GM19324 (cell line): ENCODE results near the gene CYB5B.

ENCODE experiments used
- ATAC-seq: cut with Tn5 transposase; IDR thresholded peaks from one replicate; pipeline ENCODE4 v1.9.1; 2021; ENCODE audit warnings: mild to moderate bottlenecking, moderate library complexity; ENCODE audit not compliant: unreplicated experiment, low FRiP score

CYB5B gene, protein sequence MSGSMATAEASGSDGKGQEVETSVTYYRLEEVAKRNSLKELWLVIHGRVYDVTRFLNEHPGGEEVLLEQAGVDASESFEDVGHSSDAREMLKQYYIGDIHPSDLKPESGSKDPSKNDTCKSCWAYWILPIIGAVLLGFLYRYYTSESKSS

DNA sequence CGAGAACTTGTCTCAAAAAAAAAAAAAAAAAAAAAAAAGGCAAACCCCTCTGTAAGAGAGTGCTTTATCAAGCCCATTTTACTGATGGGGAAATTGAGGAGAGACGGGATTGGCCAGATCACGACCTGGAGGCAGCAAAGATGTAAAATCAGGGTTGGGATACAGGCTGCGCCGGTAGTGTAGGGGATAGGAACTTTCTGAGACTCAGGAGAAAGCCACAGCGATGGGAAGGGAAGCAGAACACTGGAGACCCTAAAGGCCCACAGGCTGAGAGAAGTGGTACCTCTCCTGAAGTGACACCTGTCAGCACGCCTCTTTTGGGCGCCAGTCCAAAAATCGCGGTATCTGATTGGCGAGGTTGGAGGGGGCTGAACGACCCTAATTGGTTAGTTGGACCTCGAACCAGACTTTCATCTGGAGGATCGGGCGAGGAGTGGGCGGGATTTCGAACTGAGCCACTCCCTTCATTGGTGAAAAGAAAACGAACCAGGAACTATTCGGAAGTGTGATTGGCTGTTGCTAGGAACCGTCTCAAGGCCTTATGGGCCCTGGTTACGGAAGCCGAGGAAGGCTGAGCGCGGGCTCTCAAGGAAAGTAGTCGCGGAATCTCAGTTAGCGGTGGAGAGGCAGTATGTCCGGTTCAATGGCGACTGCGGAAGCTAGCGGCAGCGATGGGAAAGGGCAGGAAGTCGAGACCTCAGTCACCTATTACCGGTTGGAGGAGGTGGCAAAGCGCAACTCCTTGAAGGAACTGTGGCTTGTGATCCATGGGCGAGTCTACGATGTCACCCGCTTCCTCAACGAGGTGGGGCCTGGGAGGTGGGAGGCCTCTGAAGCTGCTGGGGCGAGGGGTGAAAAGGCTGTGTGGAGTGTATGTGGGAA lies at the start of gene CYB5B:
Gene CYB5B (plus strand): TSS at position 567 of the 882 bp plus-strand sequence. CDS start 65 bp downstream, at position 632.
- ATAC-seq, result peak; percentile 96

DNA sequence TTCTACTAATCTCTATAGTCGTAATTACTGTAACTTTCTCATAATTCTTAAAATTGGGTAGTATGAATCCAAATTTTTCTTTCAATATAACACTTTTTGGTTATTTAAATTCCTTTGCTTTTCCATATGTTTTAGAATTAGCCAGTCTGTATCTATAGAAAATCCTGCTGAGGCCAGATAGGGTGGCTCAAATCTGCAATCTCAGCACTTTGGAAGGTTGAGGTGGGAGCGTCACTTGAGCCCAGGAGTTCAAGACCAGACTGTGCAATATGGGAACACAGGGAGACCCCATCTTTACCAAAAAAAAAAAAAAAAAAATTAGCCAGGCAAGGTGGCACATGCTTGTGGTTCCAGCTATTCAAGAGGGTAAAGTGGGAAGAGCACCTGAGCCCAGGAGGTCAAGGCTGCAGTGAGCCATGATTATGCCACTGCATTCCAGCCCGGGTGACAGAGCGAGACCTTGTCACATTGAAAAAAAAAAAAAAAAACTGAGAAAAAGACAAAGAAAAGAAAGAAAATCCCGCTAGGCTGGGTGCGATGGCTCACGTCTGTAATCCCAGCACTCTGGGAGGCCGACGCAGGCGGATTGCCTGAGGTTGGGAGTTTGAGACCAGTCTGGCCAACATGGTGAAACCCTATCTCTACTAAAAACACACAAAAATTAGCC lies 47.9 kb upstream of the CYB5B start:
- ATAC-seq, result no peak

DNA sequence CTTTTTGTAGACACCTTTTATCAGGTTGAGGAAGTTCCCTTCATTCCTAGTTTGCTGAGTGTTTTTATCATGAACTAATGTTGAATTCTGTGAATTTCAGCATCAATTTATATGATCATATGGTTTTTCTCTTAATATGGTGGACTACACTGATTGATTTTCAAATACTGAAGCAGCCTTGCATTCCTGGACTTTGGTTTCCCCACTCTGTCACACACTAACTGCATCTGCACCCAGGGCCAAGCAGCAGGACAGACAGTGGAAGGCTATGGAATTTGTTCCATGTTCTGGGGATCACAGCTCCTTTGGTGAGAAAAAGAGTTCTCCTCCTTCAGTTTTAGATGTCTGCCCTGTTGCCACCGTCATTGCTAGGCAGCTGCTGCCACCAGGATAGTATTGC lies 46.4 kb upstream of the CYB5B start:
- ATAC-seq, result no peak

DNA sequence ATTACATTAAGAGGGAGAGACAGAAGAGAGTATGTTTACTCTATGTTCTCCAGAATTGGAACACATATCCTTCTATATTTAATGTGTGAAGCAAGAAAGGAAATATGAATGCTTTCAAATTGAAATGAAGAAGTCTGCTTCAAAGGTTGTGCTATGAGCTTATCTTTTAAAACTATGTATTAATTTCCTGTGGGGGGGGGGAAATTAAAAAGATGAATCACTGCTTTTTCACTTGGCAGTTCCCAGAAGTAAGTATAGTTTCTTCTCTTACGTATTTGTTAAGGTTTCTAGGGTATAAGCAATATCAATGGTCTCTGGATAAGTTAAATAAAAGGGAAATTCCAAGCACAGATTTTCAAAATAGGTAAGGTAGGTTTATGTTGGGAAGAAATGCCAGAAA lies 45.7 kb upstream of the CYB5B start:
- ATAC-seq, result no peak

- no peak for ATAC-seq
Measured at GRCh38 chr16:69381231-69381630, 43.2 kb upstream of the CYB5B start.

- ATAC-seq, result no peak
Measured at GRCh38 chr16:69382421-69382820, 42.0 kb upstream of the CYB5B start.

GRCh38 chr16:69384974-69385373 lies 39.4 kb upstream of the CYB5B start:
- ATAC-seq, result no peak

DNA sequence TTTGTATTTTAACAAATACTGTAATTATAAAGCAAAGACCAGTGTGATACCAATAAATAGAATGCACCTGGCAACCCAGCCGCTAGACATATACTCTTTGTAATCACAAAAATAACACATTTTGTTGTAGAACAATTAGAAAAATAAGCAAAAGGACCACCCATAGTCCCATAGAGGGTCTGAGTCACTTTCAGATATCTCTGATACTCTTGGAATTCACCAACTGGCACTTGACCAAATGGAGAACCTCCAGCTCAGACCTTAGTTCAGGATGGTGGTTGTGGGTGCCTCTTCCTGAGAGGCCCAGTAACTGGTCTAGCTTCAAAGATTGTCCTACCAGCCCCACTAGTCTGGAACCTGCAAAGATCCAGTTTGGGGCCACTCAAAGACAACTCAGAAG lies 37.8 kb upstream of the CYB5B start:
- ATAC-seq, result no peak

GRCh38 chr16:69393898-69394849 lies 30.2 kb upstream of the CYB5B start:
- ATAC-seq, result no peak

DNA sequence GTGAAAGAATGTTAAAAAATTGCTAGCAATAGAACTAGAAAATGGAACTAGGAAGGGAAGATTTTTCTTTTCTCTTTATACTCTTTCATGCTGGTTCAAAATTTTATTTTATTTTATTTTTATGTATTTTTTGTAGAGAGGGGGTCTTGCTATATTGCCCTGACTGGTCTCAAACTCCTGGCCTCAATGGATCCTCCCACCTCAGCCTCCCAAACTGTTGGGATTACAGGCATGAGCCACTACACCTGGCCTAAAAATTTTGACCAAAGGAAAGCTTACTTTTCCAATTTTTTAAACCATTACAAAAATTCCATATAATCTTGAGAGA lies 28.6 kb upstream of the CYB5B start:
- ATAC-seq, result no peak

DNA sequence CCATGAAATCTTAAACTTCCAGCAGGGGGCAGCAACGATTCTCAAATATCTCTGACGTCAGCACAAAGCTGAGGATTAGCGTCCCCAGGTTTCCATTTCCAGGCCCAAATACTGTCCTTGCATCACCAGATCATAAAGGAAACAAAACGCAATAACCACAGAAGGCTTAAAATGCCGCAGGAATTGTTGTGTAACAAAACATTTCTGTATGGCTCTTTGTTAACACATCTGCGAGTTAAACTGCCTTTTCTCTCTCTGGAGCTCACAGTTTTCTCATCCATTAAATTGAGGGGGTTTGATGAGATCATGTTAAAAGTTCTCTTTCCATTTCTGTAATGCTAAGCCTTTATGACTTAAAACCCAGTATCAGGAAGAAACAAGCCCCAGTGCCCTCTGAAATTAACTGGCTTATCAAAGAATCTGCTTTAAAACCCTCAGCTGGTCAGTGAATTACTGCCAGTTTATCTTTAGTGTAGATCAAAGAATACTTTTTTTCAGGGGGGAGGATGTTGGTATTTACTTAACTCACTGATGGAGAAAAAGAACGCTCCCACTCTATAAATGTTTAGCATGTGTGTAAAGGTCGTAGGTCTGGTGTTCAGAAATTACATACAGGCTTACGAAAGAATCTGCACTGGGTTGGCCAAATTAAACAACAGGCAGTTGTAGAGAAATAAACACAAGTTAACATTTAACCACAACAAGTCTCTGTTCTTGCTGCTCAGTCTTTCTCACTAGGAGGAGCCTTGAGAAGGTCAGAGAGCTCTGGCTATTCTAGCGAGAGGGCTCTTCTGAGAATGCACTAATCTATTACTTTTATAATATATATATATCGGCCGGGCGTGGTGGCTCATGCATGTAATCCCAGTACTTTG lies 28.0 kb upstream of the CYB5B start:
- ATAC-seq, result no peak

GRCh38 chr16:69397821-69398521 lies 26.4 kb upstream of the CYB5B start:
- ATAC-seq, result no peak

DNA sequence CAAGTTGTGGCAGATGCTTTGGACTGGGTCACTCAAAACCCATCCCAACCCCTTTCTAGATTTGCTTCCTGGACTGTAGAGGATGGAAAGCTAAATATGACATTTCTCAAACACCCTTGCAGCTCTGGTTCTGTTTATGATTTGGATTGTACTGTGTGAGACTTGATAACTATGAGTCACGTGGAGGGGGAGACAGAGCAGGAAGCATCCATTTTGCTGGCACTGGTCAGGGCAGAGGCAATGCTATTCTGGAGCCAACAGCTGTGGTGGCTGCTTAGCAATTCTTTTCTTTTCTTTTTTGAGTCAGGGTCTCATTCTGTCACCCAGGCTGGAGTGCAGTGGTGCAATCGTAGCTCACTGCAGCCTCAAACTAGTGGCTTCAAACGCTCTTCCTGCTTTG lies 25.1 kb upstream of the CYB5B start:
- no peak for ATAC-seq

DNA sequence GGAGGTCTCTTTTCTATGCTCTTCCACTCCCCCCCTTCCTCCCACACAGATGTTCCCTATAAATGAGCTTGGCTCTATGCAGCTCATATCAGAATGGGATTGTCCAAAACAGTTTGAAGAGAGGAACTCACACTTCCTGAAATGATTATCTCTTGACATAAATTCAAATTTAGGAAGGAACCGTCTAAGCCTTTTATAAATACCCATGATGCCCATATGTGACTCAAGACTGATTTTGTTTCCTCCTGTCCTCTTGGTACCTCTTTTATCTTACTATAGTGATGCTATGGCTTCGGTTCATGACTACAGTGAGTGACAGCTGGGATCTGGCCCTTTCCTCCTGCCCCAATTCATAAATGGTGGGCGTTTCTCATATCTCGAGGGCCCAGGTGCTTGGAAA lies 22.0 kb upstream of the CYB5B start:
- ATAC-seq, result no peak

- ATAC-seq, result no peak
Measured at GRCh38 chr16:69404275-69404805, 20.1 kb upstream of the CYB5B start.

DNA sequence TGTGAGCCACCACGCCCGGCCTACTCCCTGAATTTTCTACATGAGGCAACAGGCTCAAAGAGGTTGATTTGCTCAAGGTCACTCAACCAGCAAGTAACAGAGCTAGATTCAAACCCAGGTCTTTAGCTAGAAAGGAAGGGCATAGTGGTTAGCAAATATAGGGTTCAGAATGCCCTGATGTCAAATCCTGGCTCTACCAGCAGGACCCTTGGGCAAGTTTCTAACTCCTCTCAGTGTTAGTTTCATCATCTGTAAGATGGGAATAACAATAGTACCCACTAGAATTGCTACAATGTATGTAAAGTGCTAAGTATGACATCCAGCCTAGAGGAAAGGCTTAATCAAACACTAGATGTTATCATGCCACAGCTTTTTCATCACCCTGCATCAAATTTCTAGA lies 19.1 kb upstream of the CYB5B start:
- no peak for ATAC-seq

DNA sequence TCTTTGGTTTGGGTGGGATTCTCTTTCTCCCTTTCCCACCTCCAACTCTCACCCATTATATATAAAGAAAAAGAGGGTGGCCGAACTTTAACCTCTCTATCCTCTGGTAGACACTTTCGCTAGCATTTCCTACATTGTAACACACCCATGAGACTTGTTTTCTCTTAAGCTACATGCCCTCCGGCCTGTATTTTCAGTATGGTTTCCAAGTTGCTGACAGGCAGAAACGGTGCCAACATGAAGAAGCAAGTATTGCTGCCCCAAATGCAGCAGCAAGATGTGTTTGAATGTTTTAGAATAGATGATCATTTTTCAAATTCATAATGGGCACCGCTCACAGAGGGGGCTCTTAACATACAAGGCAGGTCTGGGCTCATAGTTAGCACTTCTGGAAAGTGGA lies 18.7 kb upstream of the CYB5B start:
- no peak for ATAC-seq

DNA sequence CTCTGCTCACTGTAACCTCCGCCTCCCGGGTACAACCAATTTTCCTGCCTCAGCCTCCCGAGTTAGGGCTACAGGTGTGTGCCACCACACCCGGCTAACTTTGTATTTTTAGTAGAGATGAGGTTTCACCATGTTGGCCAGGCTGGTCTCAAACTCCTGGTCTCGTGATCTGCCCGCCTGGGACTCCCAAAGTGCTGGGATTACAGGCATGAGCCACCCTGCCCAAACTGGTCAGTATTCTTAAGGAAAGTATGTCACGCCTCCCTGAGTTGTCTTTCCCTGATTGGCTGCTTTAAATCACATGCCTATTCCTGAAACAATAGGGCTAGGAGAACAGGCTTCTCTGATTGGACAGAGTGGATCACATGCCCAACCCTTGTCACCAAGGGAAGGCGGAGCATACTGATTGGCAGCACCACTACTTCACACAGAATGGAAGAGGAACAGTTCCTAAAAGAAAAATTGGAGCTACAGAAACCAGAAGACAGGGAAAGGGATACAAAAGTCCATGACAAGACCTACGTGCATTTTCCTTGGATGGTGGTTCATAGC lies 17.6 kb upstream of the CYB5B start:
- no peak for ATAC-seq
